ENCODE data around the gene TMC6.

The TMC6 gene, protein sequence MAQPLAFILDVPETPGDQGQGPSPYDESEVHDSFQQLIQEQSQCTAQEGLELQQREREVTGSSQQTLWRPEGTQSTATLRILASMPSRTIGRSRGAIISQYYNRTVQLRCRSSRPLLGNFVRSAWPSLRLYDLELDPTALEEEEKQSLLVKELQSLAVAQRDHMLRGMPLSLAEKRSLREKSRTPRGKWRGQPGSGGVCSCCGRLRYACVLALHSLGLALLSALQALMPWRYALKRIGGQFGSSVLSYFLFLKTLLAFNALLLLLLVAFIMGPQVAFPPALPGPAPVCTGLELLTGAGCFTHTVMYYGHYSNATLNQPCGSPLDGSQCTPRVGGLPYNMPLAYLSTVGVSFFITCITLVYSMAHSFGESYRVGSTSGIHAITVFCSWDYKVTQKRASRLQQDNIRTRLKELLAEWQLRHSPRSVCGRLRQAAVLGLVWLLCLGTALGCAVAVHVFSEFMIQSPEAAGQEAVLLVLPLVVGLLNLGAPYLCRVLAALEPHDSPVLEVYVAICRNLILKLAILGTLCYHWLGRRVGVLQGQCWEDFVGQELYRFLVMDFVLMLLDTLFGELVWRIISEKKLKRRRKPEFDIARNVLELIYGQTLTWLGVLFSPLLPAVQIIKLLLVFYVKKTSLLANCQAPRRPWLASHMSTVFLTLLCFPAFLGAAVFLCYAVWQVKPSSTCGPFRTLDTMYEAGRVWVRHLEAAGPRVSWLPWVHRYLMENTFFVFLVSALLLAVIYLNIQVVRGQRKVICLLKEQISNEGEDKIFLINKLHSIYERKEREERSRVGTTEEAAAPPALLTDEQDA
- 60.4 to 395 (median 214) reads per million in 18 experiments for total RNA-seq

GRCh38 chr17:78128551-78129350, at the start of gene TMC6:
Gene TMC6, minus strand, starts transcription at chr17:78128755. Its CDS starts 1,923 bp downstream, at chr17:78126832.
- DNase-seq: peak; percentile 33 to 65

DNA sequence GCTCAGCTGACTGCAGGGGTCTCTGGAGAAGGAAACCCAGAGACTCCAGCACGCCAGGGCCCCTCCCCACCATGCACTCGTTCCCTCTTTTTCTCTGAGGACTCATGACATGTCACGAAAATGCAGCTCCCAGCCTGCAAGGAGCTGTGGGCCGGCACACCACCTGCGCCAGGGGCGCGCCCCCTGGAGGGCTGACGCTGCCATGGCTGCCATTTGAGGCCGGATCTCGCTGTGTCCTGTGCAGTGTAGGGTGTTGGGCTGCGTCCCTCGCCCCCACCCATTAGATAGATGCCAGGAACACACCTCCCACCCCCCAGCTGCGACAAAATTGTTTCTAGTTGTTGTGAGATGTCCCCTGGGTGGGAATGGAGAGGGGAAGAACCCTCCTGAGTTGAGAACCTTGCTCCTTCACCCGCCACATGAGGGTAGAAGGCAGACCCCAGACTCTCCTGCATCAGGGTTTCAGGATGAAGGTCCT, 48.0 kb upstream of the TMC6 start:
- DNase-seq: peak; percentile 68 to 79

- no peak for DNase-seq
Measured at GRCh38 chr17:78175643-78175981, 47.1 kb upstream of the TMC6 start.

DNA sequence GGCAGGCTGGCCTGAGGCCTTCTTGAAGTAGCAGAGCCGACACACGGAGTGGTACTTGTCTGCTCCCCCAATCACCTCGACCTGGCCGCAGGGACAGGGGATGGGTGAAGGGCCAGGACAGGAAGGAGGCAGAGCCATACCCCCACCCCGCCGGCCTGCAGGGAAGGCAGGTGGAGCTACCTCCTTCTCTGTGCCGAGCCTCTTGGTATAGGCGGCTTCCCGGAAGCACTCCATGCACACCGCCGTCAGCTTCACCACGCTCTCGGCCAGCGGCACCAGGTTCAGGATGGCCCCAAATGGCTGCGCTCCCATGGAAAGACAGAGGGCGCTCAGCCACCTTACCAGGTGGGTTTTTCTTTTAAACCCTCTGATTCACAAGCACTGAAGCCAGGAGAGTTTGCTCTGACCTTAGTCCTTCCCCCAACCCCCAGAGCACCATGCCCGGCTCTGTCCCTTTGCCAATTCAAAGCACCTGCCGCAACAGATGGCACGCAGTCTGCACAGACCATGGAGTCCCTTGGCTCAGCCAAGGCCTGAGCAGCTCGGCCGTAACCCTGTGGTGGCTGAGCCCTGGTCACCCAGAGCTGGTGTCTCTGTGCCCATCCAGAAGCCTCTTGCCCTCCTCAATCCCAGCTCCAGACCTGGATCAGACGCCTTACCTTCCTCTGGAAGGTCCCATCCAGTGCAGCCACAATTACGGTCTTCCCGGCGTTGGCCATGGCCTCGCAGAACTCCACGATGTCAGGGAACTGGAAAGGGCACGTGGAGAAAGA, 46.5 kb upstream of the TMC6 start:
- DNase-seq: no peak

DNA sequence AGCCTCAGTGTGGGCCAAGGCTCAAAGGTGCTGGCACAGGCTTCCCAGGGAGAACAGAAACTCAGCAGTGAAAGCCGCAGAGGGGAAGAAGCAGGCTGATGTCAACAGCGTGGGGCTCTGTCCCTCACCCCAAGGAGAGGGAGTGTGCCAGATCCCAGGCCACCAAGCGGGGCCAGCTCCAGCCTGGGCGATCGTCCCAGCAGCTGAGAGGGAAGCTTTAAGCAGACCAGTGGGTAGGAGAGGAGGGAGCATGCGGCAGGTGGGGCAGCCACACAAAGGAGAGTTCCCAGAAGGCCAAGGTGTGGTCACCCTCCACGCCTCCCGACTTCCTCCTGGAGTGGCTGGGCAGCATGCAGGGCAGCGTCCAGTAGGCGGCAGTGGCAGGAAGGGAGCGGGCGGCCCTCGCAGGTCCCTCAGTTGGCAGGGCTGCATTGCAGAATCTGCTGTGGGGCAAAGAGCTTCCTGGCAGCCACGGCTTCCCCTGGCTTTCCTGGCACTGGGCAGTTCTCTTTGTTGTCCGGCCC, 45.9 kb upstream of the TMC6 start:
- DNase-seq: peak; percentile 86 to 88

- peak; percentile 34 to 53 for DNase-seq
Measured at GRCh38 chr17:78173097-78173715, 44.7 kb upstream of the TMC6 start.

GRCh38 chr17:78172249-78173051, 43.9 kb upstream of the TMC6 start:
- peak; percentile 63 to 79 for DNase-seq

DNA sequence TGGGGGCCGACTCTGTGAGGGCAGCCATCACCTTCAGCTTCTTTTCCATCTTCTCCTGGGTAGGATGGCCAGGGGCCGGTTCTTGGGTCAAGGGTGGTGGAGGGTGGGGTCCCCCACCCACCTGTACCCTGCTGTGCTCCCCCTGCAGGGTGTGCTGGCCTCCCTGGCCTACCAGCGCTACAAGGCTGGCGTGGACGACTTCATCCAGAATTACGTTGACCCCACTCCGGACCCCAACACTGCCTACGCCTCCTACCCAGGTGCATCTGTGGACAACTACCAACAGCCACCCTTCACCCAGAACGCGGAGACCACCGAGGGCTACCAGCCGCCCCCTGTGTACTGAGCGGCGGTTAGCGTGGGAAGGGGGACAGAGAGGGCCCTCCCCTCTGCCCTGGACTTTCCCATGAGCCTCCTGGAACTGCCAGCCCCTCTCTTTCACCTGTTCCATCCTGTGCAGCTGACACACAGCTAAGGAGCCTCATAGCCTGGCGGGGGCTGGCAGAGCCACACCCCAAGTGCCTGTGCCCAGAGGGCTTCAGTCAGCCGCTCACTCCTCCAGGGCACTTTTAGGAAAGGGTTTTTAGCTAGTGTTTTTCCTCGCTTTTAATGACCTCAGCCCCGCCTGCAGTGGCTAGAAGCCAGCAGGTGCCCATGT, 43.2 kb upstream of the TMC6 start:
- DNase-seq: peak in 1 of 2 donors; percentile 51

GRCh38 chr17:78170692-78171590, 42.4 kb upstream of the TMC6 start:
- peak; percentile 21 to 48 for DNase-seq

GRCh38 chr17:78168903-78169793, 40.6 kb upstream of the TMC6 start:
- peak; percentile 17 to 40 for DNase-seq

GRCh38 chr17:78168242-78168902, 39.8 kb upstream of the TMC6 start, which contains the start of gene SYNGR2:
Gene SYNGR2, plus strand, starts transcription at chr17:78168581. Its CDS starts 36 bp downstream, at chr17:78168617.
- peak; percentile 83 to 89 for DNase-seq

DNA sequence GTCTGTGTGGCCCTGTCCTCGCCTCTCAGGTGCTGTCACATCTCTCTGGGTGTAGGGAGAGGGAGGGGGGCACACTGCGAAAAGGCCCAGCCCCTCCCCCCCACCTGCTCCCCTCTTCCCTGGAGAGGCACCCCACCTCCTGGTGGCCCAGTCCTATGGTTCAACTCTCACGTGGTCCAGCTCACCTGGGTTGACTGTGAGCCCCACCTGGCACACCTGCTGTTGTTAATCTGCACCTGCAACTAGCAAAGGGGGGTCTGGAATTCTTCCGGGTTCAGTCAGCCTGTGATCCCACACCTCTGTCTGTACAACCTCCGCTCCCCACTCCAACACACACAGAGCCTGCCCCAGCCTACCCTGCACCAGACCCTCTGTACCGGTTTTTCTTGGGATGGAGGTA, 37.9 kb upstream of the TMC6 start:
- DNase-seq: no peak

GRCh38 chr17:78164748-78165607, 36.4 kb upstream of the TMC6 start:
- DNase-seq: no peak

DNA sequence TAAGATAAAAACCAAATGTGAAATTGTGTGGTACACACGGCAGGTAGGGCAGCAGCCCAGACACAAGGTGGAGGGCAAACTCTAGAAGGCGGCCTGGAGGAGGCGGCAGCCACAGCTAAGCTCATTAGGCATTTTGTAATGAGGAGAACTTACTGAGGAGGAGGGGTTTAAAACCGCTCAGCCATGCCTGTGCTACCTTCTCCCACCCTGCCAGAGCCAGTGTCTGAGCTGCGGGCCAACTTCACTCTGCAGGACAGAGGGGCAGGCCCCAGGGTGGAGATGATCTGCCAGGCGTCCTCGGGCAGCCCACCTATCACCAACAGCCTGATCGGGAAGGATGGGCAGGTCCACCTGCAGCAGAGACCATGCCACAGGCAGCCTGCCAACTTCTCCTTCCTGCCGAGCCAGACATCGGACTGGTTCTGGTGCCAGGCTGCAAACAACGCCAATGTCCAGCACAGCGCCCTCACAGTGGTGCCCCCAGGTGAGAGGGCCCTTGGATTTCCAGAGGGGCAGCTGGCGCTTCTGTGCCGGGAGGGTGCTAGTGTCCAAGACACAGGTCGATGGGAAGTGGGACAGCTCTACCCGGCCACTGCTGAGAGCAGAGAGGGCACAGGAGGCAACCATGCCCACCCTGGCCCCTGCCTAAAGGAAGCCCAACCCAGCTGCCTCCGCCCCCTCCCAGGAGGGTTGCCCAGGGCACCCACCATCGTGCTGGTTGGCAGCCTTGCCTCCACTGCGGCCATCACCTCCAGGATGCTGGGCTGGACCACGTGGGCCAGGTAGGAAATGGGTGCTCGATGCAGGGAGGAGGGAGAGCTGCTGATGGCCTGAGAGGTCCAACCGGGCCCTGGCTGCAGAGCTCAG, 35.6 kb upstream of the TMC6 start:
- DNase-seq: no peak

All from inflammatory macrophage (primary cell).